AG20443 (cell line): ENCODE results near the gene POU2AF2.

Experiments
- DNase-seq: peaks from one replicate; pipeline ENCODE4 v3.0.0; 2012; ENCODE audit warnings: low spot score, mixed read lengths

The POU2AF2 gene

DNA sequence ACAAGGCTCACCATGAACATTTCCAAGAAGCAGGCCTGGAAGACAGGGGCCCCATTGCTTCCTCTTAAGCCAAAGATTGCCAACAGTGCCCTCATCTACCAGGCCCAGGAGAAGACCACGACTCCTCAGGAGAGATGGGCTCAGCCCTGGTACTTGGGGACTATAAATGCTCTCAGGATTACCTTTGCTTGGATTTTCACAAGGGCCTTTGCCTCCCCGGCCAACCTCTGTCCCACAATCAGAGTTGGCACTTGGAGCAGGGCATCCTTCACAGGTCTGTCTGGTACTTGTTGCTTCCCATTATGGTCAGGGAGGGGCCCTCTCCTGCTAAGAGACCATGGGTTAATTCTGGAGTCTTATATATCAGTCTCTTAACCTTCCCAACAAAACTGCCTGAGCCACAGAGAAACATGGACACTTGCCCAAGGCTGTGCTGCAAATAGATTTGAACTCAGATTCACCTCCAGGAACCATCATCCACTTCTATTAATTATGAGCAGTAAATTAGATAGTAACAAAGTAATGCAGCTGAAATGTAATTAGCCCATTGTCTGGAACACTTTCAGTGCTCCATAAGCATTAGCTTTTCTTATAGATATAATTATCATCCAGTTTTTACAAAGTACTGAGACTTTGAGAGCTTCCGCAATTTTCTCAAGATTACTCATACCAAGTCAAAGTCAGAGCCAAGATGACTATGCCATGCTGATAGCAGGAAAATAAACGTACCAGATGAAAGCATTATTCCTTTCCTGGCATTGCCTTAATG, 86.4 kb downstream of the POU2AF2 start:
- no peak for DNase-seq

DNA sequence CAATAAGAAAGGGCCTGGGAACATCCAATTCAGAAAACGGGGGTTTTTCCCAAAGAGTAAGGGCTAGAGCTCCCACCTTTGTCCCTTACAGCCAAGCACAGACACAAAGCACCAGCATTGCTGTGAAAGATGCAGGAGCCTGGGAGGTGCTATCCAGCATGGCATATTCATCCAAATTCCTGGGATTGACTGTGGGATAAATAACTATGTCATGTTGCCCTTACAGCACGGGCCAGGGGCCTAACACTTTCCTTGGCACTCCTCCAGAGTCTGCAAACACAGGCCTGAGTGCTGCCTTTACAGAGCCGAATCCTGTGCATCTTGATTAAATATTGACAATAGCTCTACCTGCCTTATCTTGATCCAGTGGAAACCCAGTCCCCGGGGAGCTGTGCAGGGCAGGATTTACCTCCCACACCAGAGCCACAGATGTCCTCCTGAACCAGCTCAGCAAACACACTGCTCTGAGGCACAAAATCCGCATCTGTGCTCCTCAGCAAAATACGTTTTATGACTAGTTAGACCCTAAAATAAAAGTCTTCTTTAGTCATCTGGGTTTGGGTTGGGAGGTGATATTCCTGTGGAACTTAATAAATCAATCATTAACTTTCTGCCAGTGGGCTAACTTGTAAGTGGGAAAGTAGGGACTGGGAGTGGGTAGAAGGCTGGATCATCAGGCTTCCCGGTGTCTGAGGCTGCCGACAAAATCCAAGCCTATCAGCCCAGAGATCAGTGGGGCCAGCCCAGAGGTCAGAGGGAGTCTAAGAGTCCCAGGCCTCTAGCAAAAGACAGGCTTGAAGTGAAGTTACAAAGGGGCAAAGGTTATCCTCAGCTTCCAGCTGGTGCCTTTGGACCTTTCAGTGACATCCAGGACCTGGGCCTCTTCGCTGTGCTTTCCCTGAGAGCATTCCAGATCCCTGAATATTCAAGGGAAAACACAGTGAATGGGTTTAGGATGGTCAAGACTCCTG, 89.3 kb downstream of the POU2AF2 start:
- DNase-seq: no peak

DNA sequence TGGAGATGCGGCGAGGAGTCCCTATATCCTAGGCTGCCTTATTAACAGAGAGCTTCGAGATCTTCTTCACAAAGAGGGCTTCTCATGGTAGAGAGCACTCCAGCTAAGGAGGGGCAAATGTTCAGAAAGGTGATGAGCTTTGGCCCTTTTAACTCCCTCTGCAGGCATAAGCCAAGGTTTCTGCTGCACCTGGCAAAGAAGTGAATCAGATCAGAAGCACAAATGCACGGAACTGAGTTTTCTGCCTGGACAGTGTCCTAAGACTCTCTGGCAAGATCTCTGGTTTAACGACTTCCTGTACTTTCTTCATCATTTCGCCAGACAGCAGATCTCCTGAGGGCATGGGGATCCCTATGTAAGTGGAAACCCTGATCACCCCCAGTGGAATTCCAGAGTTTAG, 90.0 kb downstream of the POU2AF2 start:
- no peak for DNase-seq
